KBM-7 (cell line): ENCODE measurements around the gene MRFAP1.
"Not testable (repeated sequence)": the region's sequence is repeated elsewhere in the genome, so short reads cannot be mapped to it uniquely, and the experiment has no call there.

ENCODE experiments used
- DNase-seq: peaks from one replicate; pipeline ENCODE4 v3.0.0-alpha.2; 2015
- in situ Hi-C: fragments of 300-500 bp; cut with MboI; formaldehyde crosslinking; loops from 2 replicates; pipeline ENCODE4 v1.14.3; 2020; ENCODE audit warnings: low sequenced_read_pairs, low pct_unique_long_range_greater_than_20kb, mixed read lengths

The MRFAP1 gene

GRCh38 chr4:6627832-6628231 is 12.7 kb upstream of the MRFAP1 start:
- in situ Hi-C loops = no loop called here
- DNase-seq = no peak

GRCh38 chr4:6628484-6628883 is 12.0 kb upstream of the MRFAP1 start:
- in situ Hi-C loops, DNase-seq: not testable (repeated sequence)

- DNase-seq = no peak
- in situ Hi-C loops = no loop called here
Measured at GRCh38 chr4:6632125-6632524, 8.4 kb upstream of the MRFAP1 start.

GRCh38 chr4:6633091-6633906 is 7.2 kb upstream of the MRFAP1 start:
- peak; percentile 91 for DNase-seq

GRCh38 chr4:6634746-6635145 is 5.7 kb upstream of the MRFAP1 start:
- DNase-seq = no peak
- in situ Hi-C loops = no loop called here

More at GRCh38 chr4:6633091-6633906, 7.2 kb upstream of the MRFAP1 start:
- in situ Hi-C loops = no loop called here

- in situ Hi-C loops = no loop called here
- no peak for DNase-seq
Measured at GRCh38 chr4:6639137-6639680, 1.3 kb upstream of the MRFAP1 start.

- in situ Hi-C loops = no loop called here
Measured at GRCh38 chr4:6641164-6641970, 882 bp downstream of the MRFAP1 start.

GRCh38 chr4:6641971-6642320 is 1.5 kb downstream of the MRFAP1 start:
- DNase-seq = no peak
- in situ Hi-C loops = no loop called here

More at GRCh38 chr4:6641164-6641970, 882 bp downstream of the MRFAP1 start:
- DNase-seq = no peak

GRCh38 chr4:6643141-6643847 is 2.8 kb downstream of the MRFAP1 start:
- in situ Hi-C loops = no loop called here

GRCh38 chr4:6644792-6645530 is 4.5 kb downstream of the MRFAP1 start:
- in situ Hi-C loops = no loop called here

More at GRCh38 chr4:6643141-6643847, 2.8 kb downstream of the MRFAP1 start:
- no peak for DNase-seq

GRCh38 chr4:6647169-6647568 is 6.7 kb downstream of the MRFAP1 start:
- DNase-seq = no peak
- in situ Hi-C loops = no loop called here

More at GRCh38 chr4:6644792-6645530, 4.5 kb downstream of the MRFAP1 start:
- DNase-seq = no peak

- in situ Hi-C loops = no loop called here
- DNase-seq = no peak
Measured at GRCh38 chr4:6647582-6648230, 7.2 kb downstream of the MRFAP1 start.

- DNase-seq = no peak
- in situ Hi-C loops = no loop called here
Measured at GRCh38 chr4:6649216-6649615, 8.7 kb downstream of the MRFAP1 start.

GRCh38 chr4:6654211-6654610 is 13.7 kb downstream of the MRFAP1 start:
- DNase-seq, in situ Hi-C loops: not testable (repeated sequence)

- in situ Hi-C loops, DNase-seq: not testable (repeated sequence)
Measured at GRCh38 chr4:6655291-6655690, 14.8 kb downstream of the MRFAP1 start.

- DNase-seq = no peak
- in situ Hi-C loops = no loop called here
Measured at GRCh38 chr4:6655924-6656323, 15.4 kb downstream of the MRFAP1 start.

- in situ Hi-C loops = no loop called here
- no peak for DNase-seq
Measured at GRCh38 chr4:6657242-6658208, 17.0 kb downstream of the MRFAP1 start.
